KG1 (cell line): ENCODE data around the gene TSHZ2.
"Not testable (repeated sequence)": the region's sequence is repeated elsewhere in the genome, so short reads cannot be mapped to it uniquely, and the experiment has no call there.

ENCODE experiments used
- DNase-seq: peaks from one replicate; lab custom pipeline; 2025; lab: John Stamatoyannopoulos, UW

The TSHZ2 gene

GRCh38 chr20:53385941-53386767, 414.0 kb downstream of the TSHZ2 start:
- no peak for DNase-seq

- DNase-seq = no peak
These were observed 416.0 kb downstream of the TSHZ2 start for GRCh38 chr20:53387983-53388675.

GRCh38 chr20:53389516-53390300, 417.6 kb downstream of the TSHZ2 start:
- no peak for DNase-seq

- DNase-seq = no peak
These were observed 418.6 kb downstream of the TSHZ2 start for GRCh38 chr20:53390770-53391169.

- no peak for DNase-seq
These were observed 422.3 kb downstream of the TSHZ2 start for GRCh38 chr20:53394433-53394832.

- DNase-seq = no peak
These were observed 423.2 kb downstream of the TSHZ2 start for GRCh38 chr20:53395188-53395923.

- DNase-seq = no peak
These were observed 426.9 kb downstream of the TSHZ2 start for GRCh38 chr20:53399083-53399482.

- DNase-seq = no peak
These were observed 427.6 kb downstream of the TSHZ2 start for GRCh38 chr20:53399592-53400335.

- no peak for DNase-seq
These were observed 430.3 kb downstream of the TSHZ2 start for GRCh38 chr20:53402233-53403005.

GRCh38 chr20:53403029-53403428, 430.9 kb downstream of the TSHZ2 start:
- DNase-seq = no peak

GRCh38 chr20:53405139-53405538, 433.0 kb downstream of the TSHZ2 start:
- DNase-seq = no peak

GRCh38 chr20:53406580-53406979, 434.4 kb downstream of the TSHZ2 start:
- no peak for DNase-seq

- DNase-seq = no peak
These were observed 436.7 kb downstream of the TSHZ2 start for GRCh38 chr20:53408691-53409446.

- DNase-seq = no peak
These were observed 437.2 kb downstream of the TSHZ2 start for GRCh38 chr20:53409447-53409717.

- DNase-seq = no peak
These were observed 439.0 kb downstream of the TSHZ2 start for GRCh38 chr20:53411129-53411528.

- DNase-seq = no peak
These were observed 439.7 kb downstream of the TSHZ2 start for GRCh38 chr20:53411891-53412290.

GRCh38 chr20:53412577-53413185, 440.5 kb downstream of the TSHZ2 start:
- DNase-seq = no peak

- no peak for DNase-seq
These were observed 441.1 kb downstream of the TSHZ2 start for GRCh38 chr20:53413186-53413631.

- not testable (repeated sequence) for DNase-seq
These were observed 441.7 kb downstream of the TSHZ2 start for GRCh38 chr20:53413845-53414244.
